CD4-positive, alpha-beta T cell (primary cell): ENCODE results near the gene CRYGN. TPM values are rescaled to one million over a fixed set of nuclear protein-coding genes. Genes with fewer than 3 reads are reported as not detected.

Source experiments
- ATAC-seq: fragments of 200-7000 bp; cut with Tn5 transposase; one replicate; pipeline ENCODE4 v1.10.0; 2022; ENCODE audit warnings: mild to moderate bottlenecking; ENCODE audit not compliant: poor library complexity
- CTCF ChIA-PET: fragments of 350-600 bp; sonication (Branson Sonifier 250); formaldehyde crosslinking; loops from one replicate; lab custom pipeline; 2021; ENCODE audit warnings: antibody characterized with exemption, inconsistent platforms; lab: Charles Lee
- POLR2A ChIA-PET: fragments of 350-600 bp; sonication (Branson Sonifier 250); formaldehyde crosslinking; loops from one replicate; lab custom pipeline; 2021; ENCODE audit warnings: antibody characterized with exemption, inconsistent platforms; lab: Charles Lee
- DNase-seq, 14 experiments: peaks; one replicate each; pipeline ENCODE4 v3.0.0-alpha.2; 2013 to 2020; ENCODE audit warnings: mixed read lengths in 2 of 14
- H3K27ac ChIP-seq, 2 donors: one replicate each; pipeline versions ENCODE4 v1.5.1 to v1.7.0; 2013; ENCODE audit warnings: low read length in 2 of 2, low read depth in 1 of 2, mild to moderate bottlenecking in 1 of 2
- H3K27me3 ChIP-seq, 2 experiments: 1 replicate in 1 of 2; 2 replicates in 1 of 2; pipeline versions ENCODE4 v1.6.1 to v1.7.0; 2013; ENCODE audit warnings: low read length in 2 of 2, control low read depth in 1 of 2, mild to moderate bottlenecking in 1 of 2, moderate library complexity in 1 of 2; ENCODE audit not compliant: insufficient read depth in 2 of 2, control insufficient read depth in 1 of 2
- H3K36me3 ChIP-seq: one replicate; pipeline ENCODE4 v1.6.1; 2013; ENCODE audit warnings: low read length, control low read depth; ENCODE audit not compliant: insufficient read depth
- H3K4me1 ChIP-seq: one replicate; pipeline ENCODE4 v1.6.1; 2013; ENCODE audit warnings: low read length, control low read depth; ENCODE audit not compliant: insufficient read depth
- H3K4me3 ChIP-seq: one replicate; pipeline ENCODE4 v1.5.1; 2013; ENCODE audit warnings: mild to moderate bottlenecking, low read length, moderate library complexity
- H3K9me3 ChIP-seq, 2 experiments: 1 replicate in 1 of 2; 2 replicates in 1 of 2; pipeline versions ENCODE4 v1.6.1 to v1.7.0; 2013; ENCODE audit warnings: low read length in 2 of 2, mild to moderate bottlenecking in 2 of 2, control low read depth in 1 of 2, moderate library complexity in 1 of 2; ENCODE audit not compliant: control insufficient read depth in 1 of 2, insufficient read depth in 1 of 2
- H3K27ac Mint-ChIP-seq: one replicate; pipeline ENCODE4 v1.8.0; 2020; ENCODE audit warnings: mixed read lengths
- H3K27me3 Mint-ChIP-seq: one replicate; pipeline ENCODE4 v1.8.0; 2021; ENCODE audit warnings: mixed read lengths
- H3K36me3 Mint-ChIP-seq: one replicate; pipeline ENCODE4 v1.8.0; 2021; ENCODE audit warnings: low read depth, mixed read lengths
- H3K4me1 Mint-ChIP-seq: one replicate; pipeline ENCODE4 v1.8.0; 2021; ENCODE audit warnings: low read depth, mixed read lengths
- H3K4me3 Mint-ChIP-seq: one replicate; pipeline ENCODE4 v1.8.0; 2020; ENCODE audit warnings: mild to moderate bottlenecking, mixed read lengths
- H3K9me3 Mint-ChIP-seq: one replicate; pipeline ENCODE4 v1.8.0; 2020; ENCODE audit warnings: mixed read lengths
- intact Hi-C, 2 experiments: fragments of 100-400 bp; cut with DNase I in 1 of 2; cut with micrococcal nuclease in 1 of 2; formaldehyde crosslinking; loops; one replicate each; pipeline versions ENCODE4 v1.15.1 to v1.9.0; 2023 to 2025; cut with DNase I, micrococcal nuclease
- total RNA-seq, 174 experiments: library from RNA in 2 of 174; stranded (reverse) in 2 of 174; gene quantifications; one replicate each; pipeline ENCODE4 v1.2.3 and lab custom pipeline; 2021 to 2026
- TF ChIP-seq, protein P1 (sequence below): fragments of 200-600 bp; IDR thresholded peaks from one replicate; pipeline ENCODE4 v1.8.0; 2022; ENCODE audit warnings: antibody characterized with exemption, mild to moderate bottlenecking

The CRYGN gene
- total RNA-seq, 2 experiments from 2014 or later: 0.14 TPM; not detected in 1

DNA sequence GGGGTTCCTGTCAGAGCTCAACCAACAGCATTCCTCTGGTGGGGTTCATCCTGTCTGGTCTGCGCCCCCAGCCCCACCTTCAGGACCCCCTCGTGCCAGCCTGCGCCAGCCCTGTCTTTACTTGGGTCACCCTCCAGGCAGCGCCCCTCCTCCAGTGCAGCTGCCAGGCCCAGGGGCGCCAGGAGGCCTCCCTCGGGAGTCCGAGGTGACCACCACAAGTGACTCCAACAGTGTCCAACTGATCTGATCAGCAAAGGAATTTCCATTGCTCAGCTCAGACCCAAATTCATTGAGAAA lies 40.7 kb downstream of the CRYGN start:
- Histone ChIP-seq H3K4me1 (peaks cover 48% of the 10 kb centered on the region), H3K27me3 (no peaks in the 10 kb centered on the region), H3K27ac (no peak overlapping the region), H3K36me3 (no peaks in the 10 kb centered on the region), H3K4me3 (no peak overlapping the region), H3K9me3 (peaks cover 5 to 12% of the 10 kb centered on the region in 2 experiments)
- H3K4me3 Mint-ChIP-seq: no peak overlapping the region
- ChIA-PET CTCF (no interaction called here), POLR2A (no interaction called here)
- DNase-seq (no peak), ATAC-seq (no peak)
- no peaks in the 10 kb centered on the region for H3K36me3 Mint-ChIP-seq
- H3K9me3 Mint-ChIP-seq: no peaks in the 10 kb centered on the region
- TF ChIP-seq, protein P1, sequence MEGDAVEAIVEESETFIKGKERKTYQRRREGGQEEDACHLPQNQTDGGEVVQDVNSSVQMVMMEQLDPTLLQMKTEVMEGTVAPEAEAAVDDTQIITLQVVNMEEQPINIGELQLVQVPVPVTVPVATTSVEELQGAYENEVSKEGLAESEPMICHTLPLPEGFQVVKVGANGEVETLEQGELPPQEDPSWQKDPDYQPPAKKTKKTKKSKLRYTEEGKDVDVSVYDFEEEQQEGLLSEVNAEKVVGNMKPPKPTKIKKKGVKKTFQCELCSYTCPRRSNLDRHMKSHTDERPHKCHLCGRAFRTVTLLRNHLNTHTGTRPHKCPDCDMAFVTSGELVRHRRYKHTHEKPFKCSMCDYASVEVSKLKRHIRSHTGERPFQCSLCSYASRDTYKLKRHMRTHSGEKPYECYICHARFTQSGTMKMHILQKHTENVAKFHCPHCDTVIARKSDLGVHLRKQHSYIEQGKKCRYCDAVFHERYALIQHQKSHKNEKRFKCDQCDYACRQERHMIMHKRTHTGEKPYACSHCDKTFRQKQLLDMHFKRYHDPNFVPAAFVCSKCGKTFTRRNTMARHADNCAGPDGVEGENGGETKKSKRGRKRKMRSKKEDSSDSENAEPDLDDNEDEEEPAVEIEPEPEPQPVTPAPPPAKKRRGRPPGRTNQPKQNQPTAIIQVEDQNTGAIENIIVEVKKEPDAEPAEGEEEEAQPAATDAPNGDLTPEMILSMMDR: no peak
- peaks cover 6% of the 10 kb centered on the region for H3K4me1 Mint-ChIP-seq
- no peaks in the 10 kb centered on the region for H3K27me3 Mint-ChIP-seq
- H3K27ac Mint-ChIP-seq: no peak overlapping the region
- intact Hi-C loops: no loop called here

DNA sequence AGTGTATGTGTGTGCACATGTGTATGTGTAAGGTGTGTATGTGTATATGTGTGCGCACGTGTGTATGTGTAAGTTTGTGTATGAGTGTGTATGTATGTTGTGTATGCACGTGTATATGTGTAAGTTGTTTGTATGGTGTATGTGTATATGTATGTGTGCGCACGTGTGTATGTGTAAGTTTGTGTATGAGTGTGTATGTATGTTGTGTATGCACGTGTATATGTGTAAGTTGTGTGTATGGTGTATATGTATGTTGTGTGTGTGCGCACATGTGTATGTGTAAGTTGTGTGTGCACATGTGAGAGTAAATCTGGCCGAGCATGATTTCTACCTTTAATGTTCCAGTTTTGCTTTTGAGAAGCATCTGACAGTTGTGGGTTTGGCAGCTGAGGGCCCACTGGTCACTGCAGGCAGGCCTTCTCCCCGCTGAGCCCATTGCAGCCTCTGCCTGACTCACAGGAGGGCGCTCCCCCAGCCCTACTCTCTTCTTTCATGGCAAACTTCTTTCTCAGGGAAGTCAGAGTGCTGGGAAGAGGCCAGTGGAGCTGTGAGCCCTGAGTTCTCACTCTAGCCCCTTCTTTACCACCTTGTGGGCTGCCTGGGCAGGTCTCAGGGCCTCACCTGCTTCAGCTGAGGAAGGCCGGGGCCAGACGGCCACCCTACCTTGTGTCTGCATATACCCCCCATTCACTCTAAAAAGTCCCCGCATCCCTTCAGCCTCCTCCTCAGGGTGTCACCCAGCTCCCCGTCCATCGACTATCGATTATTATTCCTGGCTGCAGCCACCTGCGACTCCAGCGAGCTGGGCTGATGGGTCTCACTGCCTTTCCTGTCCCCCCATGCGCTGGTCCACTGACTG lies 41.3 kb downstream of the CRYGN start:
- DNase-seq (no peak), ATAC-seq (no peak)
- Mint-ChIP-seq H3K4me3 (no peak overlapping the region), H3K9me3 (no peaks in the 10 kb centered on the region), H3K36me3 (no peaks in the 10 kb centered on the region), H3K27ac (no peak overlapping the region), H3K4me1 (peaks cover 6% of the 10 kb centered on the region), H3K27me3 (no peaks in the 10 kb centered on the region)
- TF ChIP-seq, protein P1: no peak
- Histone ChIP-seq H3K27ac (no peak overlapping the region), H3K4me1 (peaks cover 42% of the 10 kb centered on the region), H3K9me3 (peaks cover 5 to 12% of the 10 kb centered on the region in 2 experiments), H3K27me3 (no peaks in the 10 kb centered on the region), H3K36me3 (no peaks in the 10 kb centered on the region), H3K4me3 (no peak overlapping the region)
- intact Hi-C loops: no loop called here
- CTCF ChIA-PET: no interaction called here
- POLR2A ChIA-PET: no interaction called here

DNA sequence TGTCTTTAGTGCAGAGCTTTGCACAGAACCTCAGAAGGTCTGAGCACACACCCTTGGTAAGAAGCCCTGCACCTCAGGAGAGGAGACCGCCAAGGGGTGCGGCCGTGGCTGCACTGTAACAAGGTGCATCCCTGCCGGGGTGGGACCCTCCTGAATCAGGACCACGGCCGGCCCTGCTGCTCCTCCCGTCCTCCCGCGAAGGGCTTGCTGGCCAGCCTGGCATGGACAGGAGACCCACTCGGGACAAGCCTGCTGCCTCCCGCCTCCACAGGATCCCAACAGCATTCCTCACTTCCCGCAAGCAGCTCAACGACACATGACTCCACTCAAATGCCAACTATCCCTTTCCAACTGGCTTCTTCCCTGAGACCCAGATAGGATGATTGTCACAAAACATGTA lies 42.9 kb downstream of the CRYGN start:
- H3K27me3 Mint-ChIP-seq: no peaks in the 10 kb centered on the region
- peaks cover 6% of the 10 kb centered on the region for H3K4me1 Mint-ChIP-seq
- POLR2A ChIA-PET: interaction anchor here (1.0 kb wide), 1 partner anchor 13 kb away, joined by 3 read pairs; the partner anchor contains the start of gene WDR86
- Histone ChIP-seq H3K27me3 (no peaks in the 10 kb centered on the region), H3K27ac (peak overlapping the region in 1 of 2 donors; percentile 51), H3K9me3 (peaks cover 5 to 12% of the 10 kb centered on the region in 2 experiments), H3K4me1 (peaks cover 39% of the 10 kb centered on the region), H3K36me3 (no peaks in the 10 kb centered on the region), H3K4me3 (no peak overlapping the region)
- CTCF ChIA-PET: no interaction called here
- ATAC-seq (no peak), DNase-seq (no peak)
- no peak overlapping the region for H3K4me3 Mint-ChIP-seq
- intact Hi-C loops: no loop called here
- H3K27ac Mint-ChIP-seq: no peak overlapping the region
- H3K36me3 Mint-ChIP-seq: no peaks in the 10 kb centered on the region
- H3K9me3 Mint-ChIP-seq: no peaks in the 10 kb centered on the region
- TF ChIP-seq, protein P1: no peak
